ENCODE measurements around the gene AMOTL2.

DNA sequence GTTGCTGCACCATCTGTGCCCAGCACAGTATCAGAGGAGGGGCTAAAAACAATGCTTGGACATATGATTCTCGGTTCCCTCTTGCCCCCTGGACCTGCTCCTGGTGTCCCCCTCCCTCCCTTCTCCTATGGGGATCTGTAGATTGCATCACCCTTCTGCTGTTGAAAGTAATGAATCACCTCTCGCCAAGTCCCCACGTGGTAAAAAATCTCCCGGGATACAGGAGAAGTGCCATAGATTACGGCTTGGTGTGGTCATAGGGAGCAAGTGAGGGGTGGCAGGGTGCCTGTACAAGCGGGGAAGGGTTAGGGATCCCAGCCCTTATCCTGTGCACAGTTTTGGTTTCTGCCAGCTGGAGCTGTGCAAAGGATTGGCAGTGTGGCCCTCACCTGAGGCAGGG is 37.7 kb downstream of the AMOTL2 start:
- TF ChIP-seq, protein P1, sequence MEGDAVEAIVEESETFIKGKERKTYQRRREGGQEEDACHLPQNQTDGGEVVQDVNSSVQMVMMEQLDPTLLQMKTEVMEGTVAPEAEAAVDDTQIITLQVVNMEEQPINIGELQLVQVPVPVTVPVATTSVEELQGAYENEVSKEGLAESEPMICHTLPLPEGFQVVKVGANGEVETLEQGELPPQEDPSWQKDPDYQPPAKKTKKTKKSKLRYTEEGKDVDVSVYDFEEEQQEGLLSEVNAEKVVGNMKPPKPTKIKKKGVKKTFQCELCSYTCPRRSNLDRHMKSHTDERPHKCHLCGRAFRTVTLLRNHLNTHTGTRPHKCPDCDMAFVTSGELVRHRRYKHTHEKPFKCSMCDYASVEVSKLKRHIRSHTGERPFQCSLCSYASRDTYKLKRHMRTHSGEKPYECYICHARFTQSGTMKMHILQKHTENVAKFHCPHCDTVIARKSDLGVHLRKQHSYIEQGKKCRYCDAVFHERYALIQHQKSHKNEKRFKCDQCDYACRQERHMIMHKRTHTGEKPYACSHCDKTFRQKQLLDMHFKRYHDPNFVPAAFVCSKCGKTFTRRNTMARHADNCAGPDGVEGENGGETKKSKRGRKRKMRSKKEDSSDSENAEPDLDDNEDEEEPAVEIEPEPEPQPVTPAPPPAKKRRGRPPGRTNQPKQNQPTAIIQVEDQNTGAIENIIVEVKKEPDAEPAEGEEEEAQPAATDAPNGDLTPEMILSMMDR (IDR thresholded peaks at IDR 0.05): no peak
- TF ChIP-seq POLR2A (IDR thresholded peaks at IDR 0.05): no peak

Data from esophagus squamous epithelium (tissue), 4 donors.